AG08396 (cell line): Measurements from ENCODE around the gene PPARA.

Experiments used
- DNase-seq: peaks from one replicate; pipeline ENCODE4 v3.0.0; 2012; ENCODE audit warnings: low spot score, mixed read lengths

The PPARA gene

GRCh38 chr22:46212195-46212594, 61.9 kb downstream of the PPARA start:
- no peak for DNase-seq

- no peak for DNase-seq
Observed at GRCh38 chr22:46213052-46213451, 62.7 kb downstream of the PPARA start.

DNA sequence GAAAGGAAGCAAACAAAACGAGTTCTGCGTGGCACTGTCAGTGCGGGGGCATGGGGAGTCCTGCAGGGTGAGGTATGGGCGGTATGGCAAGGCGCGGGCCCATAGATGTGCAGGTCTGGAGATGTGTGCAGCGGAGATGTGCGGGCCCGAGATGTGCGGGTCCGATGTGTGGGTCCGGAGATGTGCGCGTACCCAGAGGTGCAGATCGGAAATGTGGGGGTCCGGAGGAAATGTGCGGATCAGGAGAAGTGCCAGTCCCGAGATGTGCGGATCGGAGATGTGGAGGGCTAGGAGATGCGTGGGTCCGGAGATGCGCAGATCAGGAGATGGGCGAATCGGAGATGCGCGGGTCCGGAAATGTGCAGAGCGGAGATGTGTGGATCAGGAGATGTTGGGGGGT, 63.8 kb downstream of the PPARA start:
- no peak for DNase-seq

GRCh38 chr22:46214616-46215015, 64.3 kb downstream of the PPARA start:
- DNase-seq, result no peak

GRCh38 chr22:46219636-46220035, 69.3 kb downstream of the PPARA start:
- no peak for DNase-seq

DNA sequence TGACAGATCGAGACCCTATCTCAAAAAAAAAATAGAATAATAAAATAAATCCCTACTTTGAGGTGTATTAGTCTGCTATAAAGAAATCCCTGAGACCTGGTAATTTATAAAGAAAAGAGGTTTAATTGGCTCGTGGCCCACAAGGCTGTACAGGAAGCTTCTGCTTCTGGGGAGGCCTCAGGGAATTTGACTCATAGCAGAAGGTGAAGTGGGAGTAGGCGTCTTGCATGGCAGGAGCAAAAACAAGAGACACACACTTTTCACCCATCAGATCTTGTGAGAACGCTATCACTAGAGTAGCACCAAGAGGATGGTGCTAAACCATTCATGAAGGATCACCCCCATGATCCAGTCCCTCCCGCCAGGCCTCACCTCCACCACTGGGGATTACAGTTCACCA, 70.6 kb downstream of the PPARA start:
- DNase-seq, result no peak

DNA sequence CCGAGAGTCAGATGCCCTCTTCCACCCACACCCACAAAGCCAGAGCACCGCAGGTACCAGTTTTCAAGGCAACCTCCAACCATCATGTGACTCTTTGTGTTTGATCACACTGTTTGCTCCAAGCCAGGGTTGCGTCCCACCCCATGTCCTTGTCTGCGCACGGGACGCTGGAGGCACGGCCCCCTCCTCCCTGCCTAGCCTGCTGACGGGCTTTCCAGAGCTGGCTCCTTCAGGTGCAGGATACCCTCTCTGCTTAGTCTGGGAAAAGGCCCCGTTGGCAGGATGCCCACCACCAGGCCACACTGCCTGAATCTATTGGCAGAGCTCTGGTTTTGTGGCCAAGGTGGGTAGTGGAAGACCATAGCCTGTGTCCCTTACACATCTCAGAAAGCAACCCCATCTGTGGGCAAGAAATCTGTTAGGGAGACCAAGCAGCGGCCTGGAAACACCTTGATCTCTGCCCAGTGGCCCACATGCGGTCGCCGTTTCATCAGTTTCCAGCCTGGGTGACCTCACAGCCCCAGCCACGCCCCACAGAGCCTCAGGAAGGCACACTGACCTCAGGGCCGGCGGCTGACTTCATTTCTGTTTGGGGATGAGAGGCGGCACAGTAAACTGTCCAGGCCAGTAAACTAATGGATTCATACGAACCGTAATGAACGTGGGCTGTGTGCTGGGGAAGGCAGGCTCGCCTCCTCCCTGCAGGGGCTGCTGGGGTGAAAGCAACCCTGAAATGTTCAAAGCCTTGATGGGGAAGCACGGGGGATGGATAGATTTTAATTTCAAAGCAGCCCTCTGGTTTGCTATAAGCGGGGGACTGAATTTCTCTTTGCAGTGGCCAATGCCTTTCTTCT, 73.9 kb downstream of the PPARA start:
- no peak for DNase-seq

GRCh38 chr22:46224898-46225290, 74.6 kb downstream of the PPARA start:
- no peak for DNase-seq

DNA sequence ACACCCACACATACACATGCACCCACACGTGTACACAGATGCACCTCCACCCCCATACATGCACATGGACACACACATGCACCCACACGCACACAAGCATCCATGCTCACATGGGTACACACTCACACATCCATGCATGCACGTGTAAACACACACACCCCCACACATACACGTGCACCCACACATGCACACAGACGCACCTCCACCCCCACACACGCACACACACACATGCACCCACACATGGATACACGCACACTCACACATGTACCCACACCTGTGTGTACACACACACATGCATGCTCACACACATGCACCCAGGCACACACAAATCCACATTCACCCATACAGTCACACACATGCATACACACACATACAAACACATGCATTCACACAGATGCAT, 75.3 kb downstream of the PPARA start:
- DNase-seq, result no peak

GRCh38 chr22:46226577-46226976, 76.3 kb downstream of the PPARA start:
- DNase-seq, result no peak

DNA sequence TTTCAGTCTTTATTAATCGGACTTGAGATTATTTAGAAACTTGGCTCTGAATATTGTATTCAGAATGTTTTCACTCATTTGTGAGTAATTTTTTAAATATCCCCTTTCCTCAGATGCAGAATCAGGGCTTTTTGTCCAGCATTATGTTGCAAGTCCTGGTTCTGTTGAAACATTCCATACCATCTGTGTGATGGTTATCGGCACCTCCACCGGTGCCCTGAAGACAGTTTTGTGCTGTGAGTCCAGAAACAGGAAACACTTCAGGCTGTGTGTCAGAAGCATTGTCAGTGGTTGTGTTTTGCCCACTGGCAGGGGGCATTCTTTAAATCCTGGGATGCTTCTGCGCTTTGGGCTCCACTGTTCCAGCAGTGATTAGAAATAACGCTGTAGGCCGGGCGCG, 79.4 kb downstream of the PPARA start:
- peak; percentile 31 for DNase-seq

DNA sequence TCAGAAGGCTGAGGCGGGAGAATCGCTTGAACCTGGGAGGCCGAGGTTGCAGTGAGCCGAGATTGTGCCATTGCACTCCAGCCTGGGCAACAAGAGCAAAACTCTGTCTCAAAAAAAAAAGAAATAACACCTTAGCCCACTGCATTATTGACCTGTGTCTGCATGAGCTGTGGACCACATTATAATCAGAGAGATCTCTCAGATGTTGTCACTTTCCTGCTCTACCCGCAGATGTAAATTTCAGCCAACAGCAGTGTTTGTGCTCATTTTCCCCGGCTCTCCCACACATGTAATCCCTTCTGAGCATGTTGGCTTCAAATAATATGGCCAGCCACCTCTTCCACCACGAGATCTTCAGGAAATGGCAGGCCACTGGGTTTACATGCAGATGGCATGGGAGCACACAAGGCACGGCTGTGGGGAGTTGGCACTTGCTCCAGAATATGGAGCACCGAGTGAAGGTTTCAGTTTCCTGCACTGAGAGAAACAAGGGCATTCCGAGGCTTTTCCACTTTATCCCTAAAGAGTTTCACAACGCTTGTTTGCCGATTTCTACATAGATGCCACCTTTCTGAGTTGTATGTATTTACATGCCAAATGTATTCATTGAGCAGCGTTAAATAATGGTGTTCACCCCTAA, 80.1 kb downstream of the PPARA start:
- DNase-seq, result no peak

DNA sequence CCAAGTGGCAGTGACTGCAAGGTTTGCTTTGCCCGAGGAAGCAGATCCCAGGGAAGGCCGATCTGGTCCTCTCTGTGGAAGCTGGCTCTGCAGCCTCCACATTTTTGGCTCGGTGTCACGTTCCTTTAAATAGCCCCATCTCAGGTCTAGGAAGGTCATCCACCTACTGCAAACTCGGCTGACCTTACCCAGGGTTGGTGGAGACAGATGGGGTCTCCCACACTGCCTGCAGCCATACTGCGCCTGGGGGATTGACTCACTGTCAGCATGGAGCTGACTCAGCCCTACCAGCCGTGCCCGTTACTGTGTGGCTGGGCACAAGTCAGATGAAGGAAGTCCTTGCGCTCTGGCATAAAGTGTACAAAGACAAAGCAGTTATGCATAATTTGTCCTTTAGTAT, 82.9 kb downstream of the PPARA start:
- DNase-seq, result peak; percentile 20

DNA sequence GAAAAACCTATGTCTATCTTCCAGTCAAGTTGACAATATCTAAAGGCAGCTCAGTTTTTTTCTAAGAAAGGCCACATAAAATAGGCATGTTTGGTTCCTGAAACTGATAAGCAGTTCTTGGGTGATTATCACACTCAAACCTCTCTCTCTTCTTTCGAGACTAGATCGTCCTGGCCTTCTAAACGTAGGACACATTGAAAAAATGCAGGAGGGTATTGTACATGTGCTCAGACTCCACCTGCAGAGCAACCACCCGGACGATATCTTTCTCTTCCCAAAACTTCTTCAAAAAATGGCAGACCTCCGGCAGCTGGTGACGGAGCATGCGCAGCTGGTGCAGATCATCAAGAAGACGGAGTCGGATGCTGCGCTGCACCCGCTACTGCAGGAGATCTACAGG, 84.6 kb downstream of the PPARA start:
- no peak for DNase-seq

DNA sequence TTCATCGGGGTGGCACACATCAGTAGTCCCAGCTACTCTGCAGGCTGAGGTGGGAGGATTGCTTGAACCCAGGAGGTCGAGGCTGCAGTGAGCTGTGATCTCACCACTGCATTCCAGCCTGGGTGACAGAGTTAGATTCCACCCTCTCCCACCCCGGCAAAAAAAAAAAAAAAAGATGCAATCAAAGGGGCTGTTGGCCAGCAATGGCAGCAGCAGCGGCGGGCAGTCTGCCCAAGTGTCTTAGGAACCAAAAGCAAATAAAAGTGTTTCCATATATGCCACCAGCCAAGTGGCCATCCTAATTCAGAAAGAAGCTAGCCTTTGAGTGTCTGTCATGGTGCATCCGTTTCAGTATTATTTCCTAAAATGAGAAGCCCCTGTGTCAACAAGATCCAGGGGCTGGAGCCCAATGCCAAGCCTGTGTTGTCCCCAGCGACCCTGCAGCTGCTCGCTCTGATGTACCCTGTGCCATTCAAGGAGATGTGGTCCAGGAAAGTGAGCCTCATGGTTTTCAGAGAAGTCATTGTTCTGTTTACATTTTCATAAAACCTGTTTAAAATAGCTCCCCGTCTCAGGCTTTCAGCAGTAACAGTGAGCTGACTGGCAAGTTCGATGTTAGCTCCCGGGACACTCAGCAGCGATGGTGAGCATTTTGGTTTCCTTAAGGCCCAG, 87.3 kb downstream of the PPARA start:
- peak; percentile 41 for DNase-seq

DNA sequence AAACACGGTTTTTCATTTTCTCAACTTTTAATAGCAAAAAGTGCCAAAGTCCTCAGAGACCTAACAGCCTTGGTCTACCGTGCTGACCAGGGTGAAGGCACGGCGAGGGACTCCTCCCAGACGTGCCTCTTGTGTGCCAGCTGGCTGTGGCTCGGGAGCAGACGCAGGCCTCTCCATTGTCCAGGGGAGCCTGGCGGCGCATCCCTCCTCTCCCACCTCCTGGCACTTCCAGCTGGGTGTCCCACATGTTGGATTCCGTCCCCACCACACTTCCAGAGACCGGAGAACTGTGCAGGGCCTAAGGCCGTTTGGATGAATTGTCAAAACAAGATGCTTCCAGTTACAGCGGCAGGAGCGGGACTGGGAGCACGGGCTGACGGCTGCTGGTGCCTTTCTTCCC, 88.2 kb downstream of the PPARA start:
- DNase-seq, result no peak

- no peak for DNase-seq
Observed at GRCh38 chr22:46239261-46240048, 89.1 kb downstream of the PPARA start.

- no peak for DNase-seq
Observed at GRCh38 chr22:46240073-46240472, 89.7 kb downstream of the PPARA start.

GRCh38 chr22:46240506-46240905, 90.2 kb downstream of the PPARA start:
- DNase-seq, result no peak

GRCh38 chr22:46240907-46241306, 90.6 kb downstream of the PPARA start:
- DNase-seq, result no peak

DNA sequence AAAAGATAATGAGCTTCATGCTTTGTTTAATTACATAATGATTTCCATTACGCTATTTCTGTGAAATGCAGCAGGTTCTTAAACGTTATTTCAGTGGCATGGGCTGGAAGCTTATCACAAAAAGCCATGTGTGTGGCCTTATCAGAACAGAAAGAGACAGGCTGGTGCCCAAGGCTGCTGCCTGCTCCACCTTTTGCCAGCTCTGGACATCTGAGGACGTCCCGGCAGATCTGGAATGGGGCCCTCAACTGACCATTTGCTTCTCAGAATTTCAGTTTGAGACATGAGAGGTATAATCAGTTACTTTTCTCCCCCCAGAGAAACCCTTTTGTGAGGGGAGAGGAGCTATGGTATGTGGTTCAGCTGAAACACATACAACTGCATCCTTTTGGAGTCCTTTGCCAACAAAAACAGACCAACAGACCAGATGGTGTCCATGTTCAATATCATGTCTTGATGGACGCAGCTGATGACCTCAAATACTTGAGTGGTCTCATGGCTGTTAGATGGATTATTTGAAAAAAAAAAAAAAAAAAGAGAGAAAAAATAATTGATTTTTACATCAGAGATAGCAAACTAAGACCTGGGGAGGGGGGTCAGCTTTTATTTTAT, 91.2 kb downstream of the PPARA start:
- no peak for DNase-seq

GRCh38 chr22:46242076-46242475, 91.8 kb downstream of the PPARA start:
- DNase-seq, result no peak
